GM18861 (cell line): Measurements from ENCODE around the gene N4BP2L2.

ENCODE experiments used
- ATAC-seq: cut with Tn5 transposase; IDR thresholded peaks from one replicate; pipeline ENCODE4 v1.9.1; 2021; ENCODE audit not compliant: unreplicated experiment

N4BP2L2 gene

DNA sequence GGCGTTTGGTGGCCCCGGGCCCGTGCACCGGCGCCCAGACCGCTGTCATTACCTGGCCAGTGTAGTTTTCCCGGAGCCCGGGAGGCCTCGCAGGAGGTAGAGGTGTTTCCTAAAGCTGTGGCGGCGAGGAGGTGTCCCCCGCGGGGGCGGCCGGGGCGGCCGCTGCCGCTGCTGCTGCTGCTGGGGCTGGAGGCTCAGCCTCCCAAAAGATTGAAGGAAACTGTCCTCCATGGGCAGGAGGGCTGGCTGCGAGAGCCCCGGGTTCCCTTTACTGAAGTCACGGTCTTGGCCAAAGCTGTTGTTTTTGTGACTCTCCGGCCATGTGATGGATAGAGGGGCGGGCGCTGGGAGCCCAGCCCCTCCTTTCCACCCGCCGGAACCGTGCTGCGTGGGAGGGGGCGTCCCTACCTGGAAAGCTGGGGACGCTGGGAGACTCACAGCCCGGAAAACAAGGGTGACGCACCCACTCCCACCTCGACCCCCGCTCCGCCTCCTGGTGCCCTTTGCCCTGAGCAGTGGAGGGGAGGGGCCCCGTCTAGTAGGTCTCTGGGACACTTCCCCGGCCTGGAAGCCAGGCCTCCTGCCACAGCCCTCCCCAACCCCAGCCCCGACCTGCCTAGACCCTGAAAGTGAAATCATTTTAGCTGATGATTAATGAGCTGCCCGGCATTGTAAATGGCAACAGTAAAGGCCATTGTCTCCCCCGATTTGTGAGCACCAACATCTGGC, 110.6 kb downstream of the N4BP2L2 start, which contains the start of gene N4BP2L1:
Gene N4BP2L1, minus strand, starts transcription at position 279 of the 729 bp plus-strand sequence. Its CDS starts 48 bp downstream, at position 231.
- ATAC-seq, result peak; percentile 62

DNA sequence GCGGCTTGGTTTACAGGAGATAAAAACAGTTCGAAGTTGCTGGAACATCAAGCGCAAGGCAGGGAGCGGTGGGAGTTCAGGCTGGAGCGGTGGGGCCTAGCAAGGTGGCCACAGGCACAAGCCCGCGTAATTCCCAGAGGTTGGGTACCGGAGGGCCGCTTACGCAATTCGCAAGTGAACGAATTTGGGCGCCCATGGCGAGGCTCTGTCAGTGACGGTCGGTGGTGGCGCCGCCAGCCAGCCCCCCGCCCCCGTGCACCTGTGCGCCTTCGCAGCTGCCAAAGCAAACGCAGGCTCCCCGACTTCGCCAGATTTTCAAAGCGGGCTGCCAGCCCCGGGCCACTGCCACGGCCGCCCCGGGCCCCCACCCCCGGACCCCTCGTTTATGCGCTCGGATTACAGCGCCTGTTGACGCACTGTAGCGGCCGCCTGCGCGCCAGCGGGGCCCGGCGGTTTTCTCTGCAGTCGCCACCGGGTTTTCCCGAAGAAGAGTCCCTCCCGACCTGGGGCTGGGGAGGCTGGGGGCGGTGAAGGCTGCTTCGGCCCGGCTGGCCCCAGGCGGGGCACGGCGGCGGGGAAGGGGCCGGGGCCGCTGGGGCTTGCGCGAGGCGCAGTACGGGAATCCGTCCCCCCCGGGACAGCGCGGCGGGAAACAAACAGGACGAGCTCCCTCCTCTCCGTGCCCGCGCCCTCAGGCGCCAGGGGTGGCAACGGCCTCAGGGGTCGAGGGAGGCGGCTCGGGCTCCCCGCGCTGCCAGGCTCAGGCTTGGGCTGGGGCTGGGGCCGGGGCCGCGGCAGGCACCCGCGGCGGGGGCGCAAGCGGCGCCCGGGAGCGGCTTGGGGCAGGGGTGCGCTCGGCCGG, 111.4 kb downstream of the N4BP2L2 start:
- ATAC-seq, result peak; percentile 5

DNA sequence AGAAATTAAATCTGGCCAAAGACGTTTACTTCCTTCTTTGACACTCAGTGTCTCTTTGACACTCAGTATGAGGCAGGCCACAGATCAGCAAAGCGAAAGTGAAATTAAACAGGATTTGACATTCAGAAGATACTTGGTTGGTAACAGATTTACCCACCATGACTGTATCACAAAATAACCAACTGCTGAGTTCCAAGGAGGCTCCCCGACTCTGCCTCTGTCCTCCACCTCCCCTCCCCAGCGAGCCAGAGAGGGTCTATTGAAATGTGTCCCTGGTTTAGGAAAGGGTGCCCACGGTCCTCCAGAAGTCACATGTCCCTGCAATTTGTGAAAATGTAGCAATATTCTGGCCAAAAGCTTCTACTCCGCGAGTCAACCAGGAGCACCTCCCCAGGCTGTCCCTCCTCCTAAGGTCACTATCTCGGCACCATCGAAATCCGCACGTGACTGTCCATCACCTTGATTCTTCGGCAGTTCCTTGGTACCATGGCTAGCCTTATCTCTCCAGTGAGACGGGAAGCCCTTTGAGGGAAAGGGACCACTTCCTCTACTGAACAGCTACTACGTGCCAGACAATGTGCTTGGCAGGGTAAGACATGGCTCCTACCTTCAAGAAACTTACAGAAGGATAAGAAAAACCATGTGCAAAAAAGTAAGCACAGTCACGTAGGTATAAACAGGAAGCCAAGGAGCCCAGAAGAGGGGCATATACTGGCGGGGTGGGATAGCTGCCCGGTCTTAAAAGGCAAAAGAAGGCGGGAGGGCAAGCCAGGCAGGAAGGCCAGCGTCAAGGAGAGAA, 112.2 kb downstream of the N4BP2L2 start:
- peak; percentile 44 for ATAC-seq

DNA sequence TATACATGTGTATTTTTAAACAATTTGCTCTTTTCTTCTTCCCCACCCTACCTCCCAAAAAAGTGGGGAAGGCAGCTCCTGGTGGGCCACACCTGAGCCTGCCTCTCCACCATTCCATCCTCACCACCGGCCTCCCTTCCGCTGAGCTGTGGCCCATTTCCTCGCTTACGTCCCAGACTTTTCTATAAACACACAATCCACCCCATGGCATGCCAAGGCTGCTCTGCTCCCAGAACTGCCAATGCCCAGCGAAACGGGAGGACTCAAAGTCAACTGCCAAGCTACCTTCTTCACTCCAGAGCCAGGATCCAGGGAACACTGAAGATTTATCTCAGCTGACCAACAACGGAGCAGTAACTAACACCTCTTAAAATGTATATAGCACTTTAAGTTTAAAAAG, 113.4 kb downstream of the N4BP2L2 start:
- ATAC-seq, result no peak

DNA sequence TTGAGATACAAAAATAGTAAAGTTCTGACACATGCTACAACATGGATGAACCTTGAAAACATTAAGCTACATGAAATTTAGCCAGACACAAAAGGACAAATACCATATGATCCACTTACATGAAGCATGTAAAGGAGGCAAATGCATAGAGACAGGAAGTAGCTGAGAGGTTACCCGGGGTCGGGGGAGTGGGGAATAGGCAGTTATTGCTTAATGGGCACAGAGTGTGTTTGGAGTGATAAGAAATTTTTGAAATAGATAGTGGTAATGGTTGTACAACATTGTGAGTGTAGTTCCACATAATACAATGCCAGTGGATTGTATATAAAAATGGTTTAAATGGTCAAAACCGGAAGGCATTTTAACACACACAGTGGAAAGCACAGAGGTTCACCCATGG, 115.0 kb downstream of the N4BP2L2 start:
- no peak for ATAC-seq

DNA sequence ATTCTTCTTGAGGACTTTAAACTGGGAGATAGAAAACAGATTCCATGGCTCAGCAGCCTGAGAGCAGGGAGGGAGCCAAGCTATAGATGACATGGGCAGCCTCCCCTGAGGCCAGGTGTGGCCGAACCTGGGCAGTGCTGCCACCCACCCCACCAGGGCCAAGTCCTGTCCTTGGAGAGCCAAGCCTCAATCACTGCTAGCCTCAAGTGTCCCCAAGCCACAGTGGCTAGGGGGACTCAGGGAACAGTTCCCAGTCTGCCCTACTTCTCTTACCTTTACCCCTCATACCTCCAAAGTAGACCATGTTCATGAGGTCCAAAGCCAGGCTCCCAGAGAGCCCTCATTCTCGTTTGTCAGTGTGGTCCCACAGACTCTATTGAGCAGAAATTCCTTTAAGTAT, 118.7 kb downstream of the N4BP2L2 start:
- ATAC-seq, result no peak

DNA sequence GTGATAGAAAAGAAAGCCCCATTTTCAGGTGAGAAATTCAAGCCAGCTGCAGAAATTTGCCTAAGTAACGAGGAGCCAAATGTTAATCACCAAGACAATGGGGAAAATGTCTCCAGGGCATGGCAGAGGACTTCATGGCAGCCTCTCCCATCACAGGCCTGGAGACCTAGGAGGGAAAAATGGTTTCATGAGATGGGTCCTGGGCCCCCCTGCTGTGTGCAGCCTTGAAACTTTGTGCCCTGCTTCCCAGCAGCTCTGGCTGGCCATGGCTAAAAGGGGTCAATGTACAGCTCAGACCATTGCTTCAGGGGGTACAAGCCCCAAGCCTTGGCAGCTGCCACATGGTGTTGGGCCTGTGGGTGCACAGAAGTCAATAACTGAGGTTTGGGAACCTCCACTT, 120.6 kb downstream of the N4BP2L2 start:
- ATAC-seq, result no peak

DNA sequence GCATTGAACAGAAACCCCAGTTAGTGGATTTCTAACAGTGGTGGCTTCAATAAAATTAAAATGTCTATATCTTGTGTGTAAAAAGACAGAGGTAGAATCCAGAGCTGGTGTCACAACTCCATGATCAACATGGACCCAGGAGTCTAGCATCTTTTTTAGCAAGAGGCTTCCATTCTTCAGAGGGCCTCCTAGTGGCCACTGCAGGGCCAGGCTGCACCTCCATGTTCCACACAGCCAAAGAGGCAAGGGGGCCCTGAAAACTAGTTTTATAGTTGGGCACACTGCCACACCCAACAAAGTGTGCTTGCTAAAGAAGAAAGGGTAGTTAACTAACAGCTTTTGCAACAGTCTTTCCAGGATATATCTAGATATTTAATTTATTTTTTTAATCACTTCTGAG, 123.6 kb downstream of the N4BP2L2 start:
- no peak for ATAC-seq

DNA sequence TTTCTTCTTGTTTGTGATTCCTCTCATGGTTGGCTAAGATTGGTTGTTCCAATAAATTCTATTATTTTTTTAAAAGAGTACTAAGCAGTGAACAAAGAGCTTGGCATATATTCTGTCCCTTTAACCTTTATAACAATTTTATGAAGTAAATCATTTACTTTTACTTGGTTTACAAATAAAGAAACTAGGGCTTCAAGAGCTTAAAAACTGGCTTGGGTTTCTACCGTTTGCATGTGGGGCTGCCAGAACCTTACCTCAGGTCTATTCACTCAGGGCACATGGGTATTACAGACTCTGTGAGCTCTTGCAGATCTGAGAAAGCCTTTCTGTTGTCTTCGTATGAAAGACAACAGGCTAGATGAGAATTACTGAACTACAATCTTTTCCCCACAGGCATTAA, 124.0 kb downstream of the N4BP2L2 start:
- ATAC-seq, result no peak

DNA sequence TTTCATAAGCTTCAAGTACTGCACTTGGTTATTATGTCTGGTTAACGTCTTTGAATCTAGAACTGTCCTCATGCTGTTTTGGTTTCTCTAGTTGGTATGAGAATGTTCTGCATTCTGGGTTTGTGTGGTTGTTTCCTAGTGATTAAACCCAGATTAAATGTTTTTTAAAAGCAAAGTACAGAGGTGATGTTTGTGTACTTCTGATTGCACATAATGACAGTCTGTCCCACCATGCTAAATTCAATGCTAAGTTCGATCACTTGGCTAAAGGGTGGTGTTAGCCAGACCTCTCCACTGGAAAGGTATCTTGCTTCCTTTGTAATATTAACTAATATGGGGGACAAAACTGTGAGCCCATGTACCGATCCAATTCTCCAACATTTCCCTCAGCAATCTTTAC, 125.3 kb downstream of the N4BP2L2 start:
- no peak for ATAC-seq

DNA sequence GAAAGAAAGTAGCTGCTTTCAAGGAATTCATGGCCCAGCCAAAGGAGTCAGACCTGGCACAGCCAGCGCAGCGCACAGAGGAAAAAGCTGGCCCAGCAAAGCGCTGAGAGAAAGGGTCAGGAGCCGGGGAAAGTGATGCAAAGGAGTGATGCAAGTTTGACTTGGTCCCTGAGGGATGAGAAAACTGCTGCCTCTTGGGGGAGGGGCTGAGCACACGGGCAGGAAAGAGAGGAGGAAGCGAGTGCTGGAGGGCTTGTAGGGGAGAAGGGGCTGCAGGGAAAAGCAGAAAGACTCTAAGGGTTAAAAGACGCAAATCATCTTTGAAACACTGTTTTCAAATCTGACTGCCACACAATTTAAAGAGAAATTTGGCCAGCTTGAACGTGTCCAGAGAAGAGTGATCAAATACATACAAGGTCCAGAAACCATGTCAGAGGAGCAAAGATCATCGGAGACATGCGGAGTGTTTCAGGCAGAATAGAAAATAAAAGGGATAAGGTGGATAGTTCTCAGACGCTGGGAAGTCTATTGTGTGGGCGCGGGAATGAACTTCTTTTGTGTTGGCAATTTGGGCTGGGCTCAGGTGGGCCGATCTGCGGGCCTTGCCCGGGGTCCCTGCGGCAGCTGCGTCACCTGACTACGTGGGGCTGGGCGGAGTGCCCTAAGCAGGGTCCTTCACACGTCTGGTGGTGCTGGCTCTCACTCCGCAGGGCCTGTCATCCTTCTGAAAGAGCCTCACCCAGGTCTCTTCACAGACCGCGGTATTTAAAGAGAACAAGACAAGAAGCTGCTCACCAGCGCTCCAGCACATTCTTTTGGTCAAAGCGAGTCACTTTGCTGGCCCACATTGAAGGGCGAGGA, 128.8 kb downstream of the N4BP2L2 start:
- no peak for ATAC-seq

DNA sequence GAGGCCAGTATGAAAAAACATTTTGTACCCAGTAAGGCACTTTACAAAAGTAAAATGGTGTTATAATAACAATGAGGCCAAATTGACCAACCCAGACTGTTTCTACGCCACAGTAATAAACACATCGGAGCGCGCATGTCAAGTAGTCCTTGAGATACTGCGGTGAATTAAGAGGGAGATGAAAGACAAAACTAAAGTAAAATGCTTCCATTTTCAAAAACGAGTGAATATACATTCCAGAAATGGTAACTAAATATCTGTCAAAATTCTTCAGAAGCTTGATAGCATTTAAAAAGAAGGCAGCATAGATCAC, 129.6 kb downstream of the N4BP2L2 start:
- no peak for ATAC-seq

DNA sequence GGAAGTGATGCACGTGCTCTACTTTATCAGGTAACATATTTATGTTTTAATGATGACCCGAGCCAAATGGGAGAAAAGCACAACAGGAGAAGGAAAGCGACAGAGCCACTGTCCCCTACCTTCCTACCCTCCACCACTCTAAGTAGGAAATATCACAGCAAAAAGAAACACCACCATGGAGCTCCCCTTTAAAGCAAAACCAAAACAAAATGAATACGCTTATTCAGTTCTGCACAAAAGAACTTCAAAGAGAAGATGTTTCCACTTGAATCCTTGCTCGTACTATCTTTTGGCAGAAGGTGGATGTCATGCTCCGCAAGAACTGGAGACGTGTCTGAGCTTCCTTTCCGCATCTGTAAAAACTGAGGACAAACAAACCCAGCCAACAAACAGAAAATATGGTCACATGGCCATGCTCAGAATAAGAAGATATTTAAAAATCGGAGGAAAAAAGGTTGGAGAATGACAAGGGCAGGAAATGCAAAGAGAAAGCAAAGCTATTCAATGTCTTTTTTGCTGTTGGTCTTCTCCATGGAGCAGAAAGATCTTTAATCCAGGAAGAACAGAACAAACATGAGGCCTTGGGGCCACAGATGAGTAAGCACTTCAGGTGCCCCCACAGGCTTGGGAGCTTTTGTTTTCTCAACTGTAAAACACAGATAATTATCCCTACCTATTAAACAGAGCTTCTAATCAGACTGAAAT, 130.1 kb downstream of the N4BP2L2 start:
- ATAC-seq, result no peak

DNA sequence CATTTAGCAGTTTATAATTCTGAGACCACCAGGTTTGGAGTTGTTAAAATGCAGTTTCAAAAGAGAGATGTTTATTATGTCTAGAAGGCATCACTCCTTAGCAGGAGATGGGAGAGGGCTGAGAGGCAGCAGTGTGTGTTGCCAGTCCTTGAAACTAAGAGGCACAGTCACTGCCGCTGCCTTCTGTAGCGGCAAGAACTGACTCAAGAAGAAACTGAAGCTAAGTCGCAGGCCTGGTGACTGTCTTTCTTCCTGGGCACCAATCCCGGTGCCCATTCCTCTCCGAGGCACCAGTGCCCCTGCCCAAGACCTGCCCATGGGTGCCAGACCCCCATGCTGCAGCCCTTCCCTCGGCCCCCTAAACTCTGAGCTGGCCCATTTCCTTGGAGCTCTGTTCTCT, 130.7 kb downstream of the N4BP2L2 start:
- ATAC-seq, result no peak

DNA sequence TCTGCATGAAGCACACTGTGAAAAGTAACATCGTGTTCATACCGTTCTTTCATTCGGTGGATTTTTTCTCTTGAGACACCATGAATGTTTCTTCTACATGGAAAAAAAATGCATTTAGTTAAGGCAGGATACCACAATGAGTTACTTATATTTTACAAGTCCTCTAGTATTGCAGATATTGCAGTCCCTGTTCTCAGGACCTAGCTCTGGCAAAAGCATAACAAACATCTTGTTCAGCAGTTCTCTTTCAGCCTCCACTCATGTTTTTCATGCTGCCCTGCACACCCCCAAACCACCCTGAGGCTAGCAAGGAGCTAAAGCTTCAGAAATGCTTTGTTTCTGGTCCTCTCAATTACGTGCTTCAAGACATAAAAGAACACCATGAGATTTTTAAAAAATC, 135.5 kb downstream of the N4BP2L2 start:
- no peak for ATAC-seq

DNA sequence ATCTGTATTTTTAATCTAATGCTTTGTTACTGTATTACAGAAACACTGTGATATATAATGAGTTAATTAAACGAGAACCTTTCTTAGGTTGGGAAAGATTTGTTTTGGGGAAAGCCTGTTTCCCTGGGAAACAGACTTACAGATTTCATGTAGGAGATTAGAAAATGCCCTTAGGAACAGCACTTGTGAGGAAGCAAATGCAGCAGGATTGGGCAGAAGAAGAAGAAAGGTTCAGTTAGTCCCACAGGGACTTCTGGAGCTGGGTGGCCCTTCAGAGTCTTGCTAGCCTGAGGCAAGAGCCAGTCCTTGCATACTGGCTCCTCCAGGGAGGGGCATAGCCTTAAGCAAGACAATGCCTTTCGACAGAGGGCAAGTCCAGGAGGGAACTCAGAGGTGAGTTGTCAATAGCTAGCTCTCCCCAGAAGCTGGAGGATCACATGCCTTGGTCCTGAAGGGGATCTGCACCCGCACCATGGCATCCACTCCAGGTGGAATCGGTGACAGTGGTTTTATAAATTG, 147.4 kb downstream of the N4BP2L2 start:
- no peak for ATAC-seq

DNA sequence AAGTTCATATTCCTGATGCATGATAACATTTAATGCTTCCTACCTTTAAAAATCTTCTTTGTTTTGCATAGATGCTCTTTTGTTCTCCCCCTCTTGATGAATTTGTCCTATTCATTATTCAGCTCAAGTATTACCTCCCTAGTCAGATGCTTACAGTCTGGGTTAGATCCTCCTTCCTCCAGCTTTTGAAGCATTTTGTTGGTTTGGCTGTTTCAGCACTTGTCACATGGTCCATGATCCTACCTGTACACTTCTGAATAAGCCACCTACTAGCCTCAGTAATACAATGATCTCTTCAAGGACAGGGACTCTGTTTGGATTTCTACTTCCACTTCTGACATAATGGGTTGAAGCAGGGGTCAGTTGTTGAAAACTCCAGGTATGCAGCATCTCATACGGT, 148.1 kb downstream of the N4BP2L2 start:
- no peak for ATAC-seq

DNA sequence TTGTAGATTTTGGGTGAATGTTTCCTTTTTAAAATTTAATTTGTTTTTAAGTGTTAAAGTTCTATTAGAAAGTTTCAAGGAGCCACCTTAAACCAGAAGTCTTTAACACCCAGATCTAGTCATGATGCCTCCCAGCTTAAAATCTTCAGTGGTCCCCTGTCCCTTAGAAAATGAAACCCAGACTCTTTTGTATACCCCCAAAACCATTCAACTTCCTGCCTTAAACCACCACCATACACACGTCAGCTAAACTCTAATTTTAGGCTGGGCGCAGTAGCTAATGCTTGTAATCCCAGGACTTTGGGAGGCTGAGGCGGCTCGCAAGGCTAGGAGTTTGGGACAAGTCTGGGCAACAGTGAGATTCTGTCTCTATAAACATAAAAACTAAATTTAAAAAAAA, 148.5 kb downstream of the N4BP2L2 start:
- ATAC-seq, result peak; percentile 64

DNA sequence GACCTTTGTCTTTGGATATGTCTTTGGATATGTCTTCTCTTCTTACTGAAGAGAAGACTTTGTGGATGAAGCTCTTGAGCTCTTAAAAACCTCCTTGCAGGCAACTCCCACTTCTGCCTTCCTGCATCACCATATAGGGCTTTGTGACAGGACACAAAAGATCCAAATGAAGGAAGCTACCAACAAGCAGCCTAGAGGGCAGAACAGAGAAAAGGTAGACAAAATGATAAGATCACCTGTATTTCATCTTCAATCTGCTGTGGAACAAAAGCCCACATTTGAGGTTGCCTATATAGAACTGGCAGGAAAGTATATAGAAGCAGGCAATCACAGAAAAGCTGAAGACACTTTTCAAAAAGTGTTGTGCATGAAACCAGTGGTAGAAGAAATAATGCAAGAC, 153.2 kb downstream of the N4BP2L2 start:
- no peak for ATAC-seq

DNA sequence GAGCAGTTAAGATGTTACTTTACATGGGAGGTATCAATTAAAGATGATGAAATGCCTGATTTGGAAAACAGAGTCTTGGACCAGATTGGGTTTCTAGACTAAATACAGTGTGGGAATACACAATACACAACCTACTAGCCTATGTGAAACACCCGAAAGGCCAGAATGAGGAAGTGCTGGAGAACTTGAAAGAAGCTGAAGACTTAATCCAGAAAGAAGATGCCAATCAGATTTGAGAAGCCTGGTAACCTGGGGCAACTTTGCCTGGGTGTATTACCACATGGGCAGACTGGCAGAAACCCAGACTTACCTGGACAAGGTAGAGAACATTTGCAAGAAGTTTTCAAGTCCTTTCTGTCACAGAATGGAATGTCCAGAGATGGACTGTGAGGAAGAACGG, 153.9 kb downstream of the N4BP2L2 start:
- no peak for ATAC-seq
